SK-N-SH treated with all-trans-retinoic acid at 6 μM for 48 hours (cell line): ENCODE results near the gene CLK3.

Experiments used
- ARNTL ChIP-seq: fragments of 450-650 bp; formaldehyde crosslinking; IDR thresholded peaks from 2 replicates; pipeline ENCODE4 v1.5.0; 2020; ENCODE audit warnings: low read depth, mild to moderate bottlenecking, moderate library complexity, borderline replicate concordance
- BACH2 ChIP-seq: fragments of 250-450 bp; sonication (Bioruptor Pico); IDR thresholded peaks from 2 replicates; pipeline ENCODE4 v1.9.0; 2021; ENCODE audit warnings: mild to moderate bottlenecking, borderline replicate concordance
- CREB5 ChIP-seq: fragments of 250-450 bp; sonication (Bioruptor Pico); IDR thresholded peaks from 2 replicates; pipeline ENCODE4 v1.5.1; 2020; ENCODE audit warnings: low read depth, mild to moderate bottlenecking, moderate library complexity
- CSRNP3 ChIP-seq: fragments of 250-450 bp; sonication (Bioruptor Pico); IDR thresholded peaks from 2 replicates; pipeline ENCODE4 v1.5.1; 2021; ENCODE audit warnings: mild to moderate bottlenecking, moderate library complexity
- ESRRG ChIP-seq: fragments of 250-450 bp; sonication (Bioruptor Pico); IDR thresholded peaks from 2 replicates; pipeline ENCODE4 v1.6.1; 2021; ENCODE audit warnings: mild to moderate bottlenecking
- GLIS3 ChIP-seq: fragments of 250-450 bp; sonication (Bioruptor Pico); IDR thresholded peaks from 2 replicates; pipeline ENCODE4 v1.5.0; 2020; ENCODE audit warnings: mild to moderate bottlenecking, moderate library complexity
- PPARA ChIP-seq: fragments of 250-450 bp; sonication (Bioruptor Pico); IDR thresholded peaks from 2 replicates; pipeline ENCODE4 v1.5.0; 2020; ENCODE audit warnings: mild to moderate bottlenecking, borderline replicate concordance
- SNAI2 ChIP-seq: fragments of 250-450 bp; sonication (Bioruptor Pico); IDR thresholded peaks from 2 replicates; pipeline ENCODE4 v1.5.0; 2020; ENCODE audit warnings: mild to moderate bottlenecking, moderate library complexity
- ZNF565 ChIP-seq: fragments of 450-650 bp; formaldehyde crosslinking; conservative IDR thresholded peaks from 2 replicates; pipeline ENCODE4 v1.5.0; 2020; ENCODE audit warnings: low read depth, mild to moderate bottlenecking, moderate library complexity
- ZNF8 ChIP-seq: fragments of 450-650 bp; formaldehyde crosslinking; IDR thresholded peaks from 2 replicates; pipeline ENCODE4 v1.5.0; 2020; ENCODE audit warnings: mild to moderate bottlenecking, moderate library complexity

- TF ChIP-seq GLIS3 (CRISPR knock-in tag) = no peak
- TF ChIP-seq PPARA (CRISPR knock-in tag) = no peak
- TF ChIP-seq ARNTL (CRISPR knock-in tag) = no peak
- TF ChIP-seq ZNF8 = no peak
- TF ChIP-seq SNAI2 (CRISPR knock-in tag) = no peak
- TF ChIP-seq BACH2 = no peak
- TF ChIP-seq ZNF565 = no peak
- TF ChIP-seq CREB5 (CRISPR knock-in tag) = no peak
- TF ChIP-seq ESRRG (CRISPR knock-in tag) = no peak
- TF ChIP-seq CSRNP3 (CRISPR knock-in tag) = no peak
Observed at GRCh38 chr15:74636984-74637383, 21.3 kb downstream of the CLK3 start.
